GM12878 (cell line): ENCODE results near the gene GNA14. TPM values are rescaled to one million over a fixed set of nuclear protein-coding genes. Genes with fewer than 3 reads are reported as not detected.

ENCODE experiments used
- ATAC-seq: fragments of 200-7000 bp; cut with Tn5 transposase; 3 replicates; pipeline ENCODE4 v1.9.1; 2020; ENCODE audit warnings: mild to moderate bottlenecking, moderate library complexity
- BruUV-seq: library from RNA; stranded (reverse); fragments of 400-500 nt; replicated peaks from 2 replicates; lab custom pipeline; 2021; lab: Mats Ljungman, UMichigan
- CTCF ChIA-PET: fragments of 300-600 bp; sonication (Branson Sonifier 250); formaldehyde crosslinking; extraction: SDS; loops from one replicate; lab custom pipeline; 2021; ENCODE audit warnings: inconsistent platforms; lab: Yijun Ruan, JAX
- POLR2A ChIA-PET: fragments of 350-600 bp; formaldehyde crosslinking; extraction: SDS; loops from one replicate; lab custom pipeline; 2021; ENCODE audit warnings: inconsistent platforms; lab: Charles Lee
- RAD21 ChIA-PET: fragments of 300-600 bp; sonication (Branson Sonifier 250); formaldehyde crosslinking; loops from one replicate; lab custom pipeline; 2023; ENCODE audit warnings: antibody characterized with exemption; ENCODE audit not compliant: unreplicated experiment; lab: Charles Lee
- SMC1A ChIA-PET: fragments of 300-600 bp; sonication (Branson Sonifier 250); formaldehyde crosslinking; loops from one replicate; lab custom pipeline; 2023; ENCODE audit not compliant: unreplicated experiment, uncharacterized antibody; lab: Charles Lee
- DNase-seq: peaks from one replicate; pipeline ENCODE4 v3.0.0-alpha.2; 2011; ENCODE audit warnings: low read depth, low spot score
- FAIRE-seq: peaks from 3 replicates; lab custom pipeline; 2011; peaks lifted over from hg19 to GRCh38; lab: Jason Lieb, UNC
- H2AFZ ChIP-seq: 2 replicates; pipeline ENCODE4 v1.6.0; 2011; ENCODE audit warnings: low read depth, low read length, control low read depth; ENCODE audit not compliant: control insufficient read depth
- H3K27ac ChIP-seq: 2 replicates; pipeline ENCODE4 v1.5.1; 2011; ENCODE audit warnings: control low read depth; ENCODE audit not compliant: control insufficient read depth, insufficient read depth
- H3K27me3 ChIP-seq, 2 experiments: replicated peaks in 1 of 2; 2 replicates each; pipeline versions ENCODE4 v1.6.0 to v1.6.1; 2011; ENCODE audit warnings: low read length in 1 of 2; ENCODE audit not compliant: control insufficient read depth in 2 of 2, insufficient read depth in 2 of 2
- H3K36me3 ChIP-seq, 2 experiments: 2 replicates each; pipeline ENCODE4 v1.5.1; 2011; ENCODE audit warnings: low read length in 1 of 2; ENCODE audit not compliant: control insufficient read depth in 2 of 2, insufficient read depth in 2 of 2
- H3K4me1 ChIP-seq: 2 replicates; pipeline ENCODE4 v1.6.1; 2011; ENCODE audit warnings: mild to moderate bottlenecking, low read length, moderate library complexity, mixed read lengths; ENCODE audit not compliant: control insufficient read depth, insufficient read depth
- H3K4me2 ChIP-seq: 2 replicates; pipeline ENCODE4 v1.6.0; 2011; ENCODE audit warnings: control low read depth; ENCODE audit not compliant: control insufficient read depth, insufficient read depth
- H3K4me3 ChIP-seq: fragments of 200-600 bp; sonication (generic); 2 replicates; pipeline ENCODE4 v1.5.1; 2016
- H3K79me2 ChIP-seq: 2 replicates; pipeline ENCODE4 v1.6.0; 2011; ENCODE audit warnings: low read length; ENCODE audit not compliant: control insufficient read depth, insufficient read depth
- H3K9ac ChIP-seq: 2 replicates; pipeline ENCODE4 v1.8.0; 2011; ENCODE audit warnings: low read length, control low read depth, mixed read lengths; ENCODE audit not compliant: control insufficient read depth, insufficient read depth
- H3K9me3 ChIP-seq: replicated peaks from 3 replicates; pipeline ENCODE4 v1.5.1; 2011; ENCODE audit warnings: mild to moderate bottlenecking, low read length; ENCODE audit not compliant: control insufficient read depth, insufficient read depth
- H4K20me1 ChIP-seq: 2 replicates; pipeline ENCODE4 v1.6.0; 2011; ENCODE audit not compliant: control insufficient read depth, insufficient read depth
- ASH2L ChIP-seq: fragments of 300-600, 200-600 bp; sonication (generic); IDR thresholded peaks from 2 replicates; pipeline ENCODE4 v1.6.1; 2017; ENCODE audit warnings: low read depth, mild to moderate bottlenecking, borderline replicate concordance
- CEBPZ ChIP-seq: fragments of 150-350 bp; IDR thresholded peaks from 2 replicates; pipeline ENCODE4 v1.6.1; 2016; ENCODE audit warnings: low read depth, low read length
- CHD4 ChIP-seq: fragments of 200-600 bp; sonication (generic); IDR thresholded peaks from 2 replicates; pipeline ENCODE4 v1.6.1; 2016; ENCODE audit warnings: mild to moderate bottlenecking
- DPF2 ChIP-seq: fragments of 450-650 bp; IDR thresholded peaks from 2 replicates; pipeline ENCODE4 v1.6.1; 2017; ENCODE audit warnings: mild to moderate bottlenecking
- KDM1A ChIP-seq: fragments of 200-600 bp; sonication (generic); IDR thresholded peaks from 2 replicates; pipeline ENCODE4 v1.6.1; 2016; ENCODE audit warnings: borderline replicate concordance
- POLR2A ChIP-seq: IDR thresholded peaks from 2 replicates; pipeline ENCODE4 v1.6.1; 2011; ENCODE audit warnings: low read depth, mild to moderate bottlenecking, low read length
- TBL1XR1 ChIP-seq: IDR thresholded peaks from 2 replicates; pipeline ENCODE4 v1.6.1; 2012; ENCODE audit warnings: low read depth, low read length, improper control_type of control experiment
- TCF7 ChIP-seq: IDR thresholded peaks from 2 replicates; pipeline ENCODE4 v1.6.1; 2014; ENCODE audit warnings: antibody characterized with exemption, borderline replicate concordance
- ZBTB40 ChIP-seq: fragments of 450-650 bp; IDR thresholded peaks from 2 replicates; pipeline ENCODE4 v1.6.1; 2016; ENCODE audit warnings: mild to moderate bottlenecking, moderate library complexity, borderline replicate concordance
- ZNF274 ChIP-seq: IDR thresholded peaks from one replicate; pipeline ENCODE4 v1.8.0; 2011; ENCODE audit not compliant: insufficient read length, insufficient read depth
- in situ Hi-C: fragments of 300-500 bp; cut with MboI; formaldehyde crosslinking; loops from 9 replicates; pipeline ENCODE4 v1.14.3; 2018; ENCODE audit warnings: mixed read lengths
- intact Hi-C: fragments of 100-400 bp; cut with micrococcal nuclease; formaldehyde crosslinking; loops from one replicate; pipeline ENCODE4 v1.14.2; 2022; ENCODE audit not compliant: unreplicated experiment
- polyA plus RNA-seq, 11 experiments: library from polyadenylated mRNA; depleted of rRNA in 4 of 11; unstranded in 6 of 11; stranded (reverse) in 5 of 11; fragments of >200 nt; fragmentation: Nextera tagmentation in 4 of 11; fragmentation: Illumina TruSeq in 1 of 11; extraction: Ambion mirVana in 4 of 11; extraction: Trizol in 1 of 11; gene quantifications; 1 replicate in 1 of 11; 2 replicates in 10 of 11; pipeline versions ENCODE4 v1.2.1 to v1.2.3, GENCODE V29; 2011 to 2016; ENCODE audit warnings: inconsistent platforms in 2 of 11, missing spikeins in 2 of 11, low read depth in 1 of 11
- total RNA-seq, 4 experiments: library from RNA; depleted of rRNA in 3 of 4; stranded (reverse); fragments of >200 nt in 3 of 4; fragmentation: Illumina TruSeq in 1 of 4; extraction: Trizol in 1 of 4; gene quantifications; 2 replicates each; pipeline versions ENCODE4 v1.2.1 to v1.2.3, GENCODE V29; 2013 to 2021
- TF ChIP-seq, protein P1 (sequence below): fragments of 450-650 bp; IDR thresholded peaks from 2 replicates; pipeline ENCODE4 v1.6.1; 2017; ENCODE audit warnings: mild to moderate bottlenecking, moderate library complexity

The GNA14 gene
- total and polyA plus RNA-seq, 10 of the 15 experiments (the other 5 are each of a cell fraction or from before 2014, with no cell fraction given) = 0.17 TPM; not detected in 9

GRCh38 chr9:77418226-77418625 is 229.9 kb downstream of the GNA14 start:
- Histone ChIP-seq H4K20me1 (no peaks in the 10 kb centered on the region), H3K9ac (no peak overlapping the region), H3K4me2 (no peak overlapping the region), H3K36me3 (no peaks in the 10 kb centered on the region), H3K79me2 (no peaks in the 10 kb centered on the region), H3K4me1 (no peaks in the 10 kb centered on the region), H3K27me3 (no peaks in the 10 kb centered on the region), H2AFZ (no peak overlapping the region), H3K4me3 (no peak overlapping the region), H3K27ac (no peak overlapping the region), H3K9me3 (no peaks in the 10 kb centered on the region)
- RAD21 ChIA-PET = no interaction called here
- no peak for ATAC-seq
- no peak for DNase-seq
- POLR2A ChIA-PET = no interaction called here
- CTCF ChIA-PET = interaction anchor here (0.7 to 1.7 kb wide), 3 partner anchors 9 to 267 kb away, joined by 3 to 4 read pairs (median 3); no protein-coding TSS in a partner anchor
- intact Hi-C loops = no loop called here
- SMC1A ChIA-PET = interaction anchor here (1.3 to 1.6 kb wide), 2 partner anchors 15 kb away, joined by 3 read pairs; no protein-coding TSS in a partner anchor
- in situ Hi-C loops = no loop called here
- FAIRE-seq = no peak
- no TSS peak for BruUV-seq
- no peak for TF ChIP-seq POLR2A
- TF ChIP-seq TCF7 = no peak
- no peak for TF ChIP-seq ZNF274
- no peak for TF ChIP-seq ZBTB40
- TF ChIP-seq ASH2L = no peak
- no peak for TF ChIP-seq CHD4
- no peak for TF ChIP-seq DPF2
- no peak for TF ChIP-seq KDM1A
- no peak for TF ChIP-seq TBL1XR1
- TF ChIP-seq, protein P1, sequence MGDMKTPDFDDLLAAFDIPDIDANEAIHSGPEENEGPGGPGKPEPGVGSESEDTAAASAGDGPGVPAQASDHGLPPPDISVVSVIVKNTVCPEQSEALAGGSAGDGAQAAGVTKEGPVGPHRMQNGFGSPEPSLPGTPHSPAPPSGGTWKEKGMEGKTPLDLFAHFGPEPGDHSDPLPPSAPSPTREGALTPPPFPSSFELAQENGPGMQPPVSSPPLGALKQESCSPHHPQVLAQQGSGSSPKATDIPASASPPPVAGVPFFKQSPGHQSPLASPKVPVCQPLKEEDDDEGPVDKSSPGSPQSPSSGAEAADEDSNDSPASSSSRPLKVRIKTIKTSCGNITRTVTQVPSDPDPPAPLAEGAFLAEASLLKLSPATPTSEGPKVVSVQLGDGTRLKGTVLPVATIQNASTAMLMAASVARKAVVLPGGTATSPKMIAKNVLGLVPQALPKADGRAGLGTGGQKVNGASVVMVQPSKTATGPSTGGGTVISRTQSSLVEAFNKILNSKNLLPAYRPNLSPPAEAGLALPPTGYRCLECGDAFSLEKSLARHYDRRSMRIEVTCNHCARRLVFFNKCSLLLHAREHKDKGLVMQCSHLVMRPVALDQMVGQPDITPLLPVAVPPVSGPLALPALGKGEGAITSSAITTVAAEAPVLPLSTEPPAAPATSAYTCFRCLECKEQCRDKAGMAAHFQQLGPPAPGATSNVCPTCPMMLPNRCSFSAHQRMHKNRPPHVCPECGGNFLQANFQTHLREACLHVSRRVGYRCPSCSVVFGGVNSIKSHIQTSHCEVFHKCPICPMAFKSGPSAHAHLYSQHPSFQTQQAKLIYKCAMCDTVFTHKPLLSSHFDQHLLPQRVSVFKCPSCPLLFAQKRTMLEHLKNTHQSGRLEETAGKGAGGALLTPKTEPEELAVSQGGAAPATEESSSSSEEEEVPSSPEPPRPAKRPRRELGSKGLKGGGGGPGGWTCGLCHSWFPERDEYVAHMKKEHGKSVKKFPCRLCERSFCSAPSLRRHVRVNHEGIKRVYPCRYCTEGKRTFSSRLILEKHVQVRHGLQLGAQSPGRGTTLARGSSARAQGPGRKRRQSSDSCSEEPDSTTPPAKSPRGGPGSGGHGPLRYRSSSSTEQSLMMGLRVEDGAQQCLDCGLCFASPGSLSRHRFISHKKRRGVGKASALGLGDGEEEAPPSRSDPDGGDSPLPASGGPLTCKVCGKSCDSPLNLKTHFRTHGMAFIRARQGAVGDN = no peak
- no peak for TF ChIP-seq CEBPZ
